Epithelial cell of esophagus (primary cell): ENCODE data around the gene KIDINS220.

Experiments used
- DNase-seq: peaks from one replicate; pipeline ENCODE4 v3.0.0; 2010; ENCODE audit warnings: low read depth
- H3K4me3 ChIP-seq: 2 replicates; pipeline ENCODE4 v1.5.1; 2011; ENCODE audit warnings: mild to moderate bottlenecking, low read length, control low read depth
- CTCF ChIP-seq: IDR thresholded peaks from 2 replicates; pipeline ENCODE4 v1.5.1; 2011; ENCODE audit warnings: low read depth, mild to moderate bottlenecking, low read length, control low read depth, inconsistent platforms; ENCODE audit not compliant: insufficient read depth; ENCODE audit errors: missing control alignments

Gene KIDINS220

DNA sequence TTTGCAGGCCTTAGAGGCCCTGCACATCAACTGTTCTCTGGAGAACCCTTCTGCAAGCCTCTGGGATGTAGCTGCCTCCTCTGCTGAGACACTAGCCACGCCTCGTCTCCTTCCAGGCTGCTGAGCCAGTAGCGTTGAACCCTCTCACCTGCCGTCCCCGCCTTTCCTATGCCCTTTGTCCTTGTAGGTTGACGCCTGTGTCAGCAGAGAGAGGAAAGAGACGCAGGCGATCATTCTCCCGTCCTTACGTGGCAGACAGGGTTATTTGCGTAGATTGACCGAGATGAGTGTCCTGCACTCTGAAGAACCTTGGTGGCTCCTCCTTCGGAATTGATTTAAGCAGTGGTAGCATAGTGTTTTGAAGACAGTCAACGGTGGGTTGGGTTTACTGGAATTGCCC lies 127.8 kb downstream of the KIDINS220 start:
- no peak for TF ChIP-seq CTCF
- H3K4me3 ChIP-seq: no peak overlapping the region
- DNase-seq: no peak

GRCh38 chr2:8704906-8705305 lies 132.5 kb downstream of the KIDINS220 start:
- H3K4me3 ChIP-seq: no peak overlapping the region
- TF ChIP-seq CTCF: no peak
- no peak for DNase-seq

DNA sequence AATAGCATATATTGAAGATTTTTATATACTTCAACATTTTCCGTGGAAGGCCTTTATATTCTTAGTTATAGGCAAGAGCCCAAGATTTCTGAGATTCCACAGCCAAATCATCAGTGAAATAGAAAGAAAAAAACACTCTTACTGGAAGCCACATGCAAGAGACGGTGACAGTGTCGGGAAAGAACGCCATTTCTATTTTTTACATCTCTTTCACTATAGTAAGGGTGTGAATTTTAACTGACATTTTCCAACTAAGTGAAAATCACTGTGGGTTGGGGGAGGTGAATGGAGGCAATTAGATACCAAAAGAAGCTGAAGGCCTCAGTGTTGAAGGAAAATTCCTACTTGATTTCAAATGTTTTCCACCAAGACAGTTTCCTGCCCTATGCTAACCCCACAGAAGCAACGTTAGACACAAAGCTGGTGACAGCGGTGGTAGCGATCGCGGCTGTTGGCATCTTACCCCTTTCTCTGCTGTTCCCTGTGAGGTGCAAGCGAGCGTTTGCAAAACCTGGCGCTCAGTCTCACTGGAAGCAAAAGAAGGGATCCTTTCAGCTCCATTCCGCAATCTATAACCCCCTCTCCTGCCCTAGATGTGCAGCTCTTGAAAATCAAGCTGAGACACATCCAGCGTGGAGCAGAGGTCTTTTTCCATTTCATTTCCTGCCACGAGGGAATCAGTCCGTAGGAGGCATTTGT lies 135.6 kb downstream of the KIDINS220 start:
- no peak for TF ChIP-seq CTCF
- no peak for DNase-seq
- no peak overlapping the region for H3K4me3 ChIP-seq

DNA sequence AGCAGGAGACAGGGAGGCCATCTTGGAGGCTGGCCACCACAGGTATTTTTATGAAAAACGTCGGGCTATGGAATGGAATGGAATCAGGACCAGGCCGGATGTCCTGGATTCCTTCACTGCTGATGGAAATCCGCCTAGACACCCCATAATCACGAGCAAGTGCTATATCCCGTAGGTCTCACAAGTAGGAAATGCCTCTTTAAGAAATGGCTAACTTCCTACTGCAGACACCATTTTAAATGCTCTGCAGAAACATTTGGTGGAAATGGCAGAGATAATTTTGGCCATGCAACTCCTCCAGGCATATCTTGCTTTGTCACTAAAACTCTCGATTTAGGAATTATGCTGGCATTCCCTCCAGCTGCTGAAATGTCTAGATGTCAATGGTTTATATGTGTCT lies 137.6 kb downstream of the KIDINS220 start:
- no peak for DNase-seq
- no peak overlapping the region for H3K4me3 ChIP-seq
- TF ChIP-seq CTCF: no peak

GRCh38 chr2:8697190-8697589 lies 140.2 kb downstream of the KIDINS220 start:
- no peak for TF ChIP-seq CTCF
- no peak for DNase-seq
- no peak overlapping the region for H3K4me3 ChIP-seq

DNA sequence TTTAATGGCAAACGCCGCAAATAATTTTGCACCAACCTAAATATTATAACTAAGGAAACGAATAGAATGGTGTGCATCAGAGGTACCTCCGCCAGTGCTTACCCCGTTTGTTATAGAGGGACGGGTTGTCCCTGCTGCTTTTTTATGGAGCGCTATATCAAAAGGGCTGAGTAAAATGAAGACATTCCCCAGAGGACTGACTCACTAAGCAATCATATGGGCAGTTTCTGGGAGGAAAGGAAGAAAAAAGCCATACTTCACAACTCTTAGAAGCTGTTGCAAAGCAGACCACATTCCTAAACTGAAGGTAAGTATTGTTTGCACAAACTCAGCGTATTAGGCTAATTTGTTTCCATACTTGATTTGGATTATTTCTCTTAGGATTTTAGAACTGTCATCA lies 142.7 kb downstream of the KIDINS220 start:
- peak; percentile 18 for DNase-seq
- no peak for TF ChIP-seq CTCF
- H3K4me3 ChIP-seq: no peak overlapping the region

DNA sequence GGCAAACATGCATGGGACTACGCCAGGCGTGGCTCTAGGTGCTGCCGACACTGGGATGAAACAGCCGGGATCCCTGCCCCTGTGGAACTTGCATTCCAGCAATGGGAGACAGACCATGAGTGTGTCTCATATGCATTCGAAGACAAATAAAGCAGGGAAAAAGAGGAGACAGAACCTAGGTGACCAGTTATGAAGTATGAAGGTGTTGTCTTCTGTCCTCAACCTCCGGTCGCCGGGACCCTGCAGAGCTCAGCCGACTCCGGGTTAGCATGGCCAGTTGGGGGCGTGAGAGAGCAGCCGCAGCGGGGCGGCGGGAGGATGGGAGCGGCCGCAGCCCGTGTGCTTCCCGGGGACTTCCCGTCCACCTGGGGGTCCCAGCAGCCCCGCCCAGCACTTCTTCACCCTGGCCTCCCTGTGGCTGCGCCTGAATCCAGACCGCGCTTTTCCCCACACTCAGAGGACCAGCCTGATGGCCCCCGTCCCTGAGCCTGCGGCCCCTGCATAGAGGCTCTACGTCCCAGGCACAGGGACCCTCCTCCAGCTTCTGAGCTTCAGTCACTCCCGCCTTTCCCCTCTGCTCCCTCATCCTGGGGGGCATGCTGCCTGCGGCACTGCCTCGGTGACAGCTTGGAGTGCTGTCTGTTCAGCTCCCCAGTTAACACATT lies 144.1 kb downstream of the KIDINS220 start:
- TF ChIP-seq CTCF: peak; percentile 61
- H3K4me3 ChIP-seq: peak overlapping the region; percentile 3
- DNase-seq: peak; percentile 19
